GM21619 (cell line): ENCODE measurements around the gene RHBG.
A peak's percentile ranks its signal among the peaks of the same experiment; 100 is the strongest.

Source experiments
- ATAC-seq: cut with Tn5 transposase; IDR thresholded peaks from one replicate; pipeline ENCODE4 v1.9.1; 2021; ENCODE audit not compliant: unreplicated experiment

The RHBG gene

DNA sequence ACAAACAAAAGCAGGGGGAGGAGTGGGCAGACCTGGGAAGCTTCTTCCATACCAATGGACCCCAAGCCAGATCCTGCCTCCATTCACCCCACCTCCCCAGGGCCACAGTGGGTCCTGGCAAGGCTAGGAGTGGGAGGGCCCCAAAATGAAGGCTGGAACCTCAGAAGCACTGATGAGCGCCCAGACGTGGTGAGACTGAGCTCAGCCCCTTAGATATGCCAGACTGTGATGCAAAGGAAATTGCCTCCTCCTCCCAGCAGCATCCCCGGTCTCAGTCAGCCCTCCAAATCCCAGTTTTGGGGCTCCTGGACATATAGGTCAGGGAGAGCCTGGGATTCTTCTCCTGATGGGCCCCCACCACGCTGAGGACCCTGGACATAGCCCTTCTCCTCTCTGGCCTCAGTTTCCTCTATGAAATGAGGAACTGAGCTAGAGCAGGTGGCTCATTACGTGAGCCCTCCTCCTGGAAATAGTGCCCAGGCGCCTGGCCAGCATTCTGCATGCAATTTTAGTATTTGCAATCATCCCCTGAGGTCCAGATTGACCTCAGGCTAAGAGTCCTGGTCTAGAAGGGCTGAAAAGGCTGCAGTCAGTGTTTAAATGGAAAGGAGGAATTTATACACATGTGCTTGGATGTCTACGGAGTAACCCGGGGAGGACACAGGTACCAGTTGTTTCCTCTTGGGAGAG lies 33.5 kb downstream of the RHBG start:
- ATAC-seq = no peak

DNA sequence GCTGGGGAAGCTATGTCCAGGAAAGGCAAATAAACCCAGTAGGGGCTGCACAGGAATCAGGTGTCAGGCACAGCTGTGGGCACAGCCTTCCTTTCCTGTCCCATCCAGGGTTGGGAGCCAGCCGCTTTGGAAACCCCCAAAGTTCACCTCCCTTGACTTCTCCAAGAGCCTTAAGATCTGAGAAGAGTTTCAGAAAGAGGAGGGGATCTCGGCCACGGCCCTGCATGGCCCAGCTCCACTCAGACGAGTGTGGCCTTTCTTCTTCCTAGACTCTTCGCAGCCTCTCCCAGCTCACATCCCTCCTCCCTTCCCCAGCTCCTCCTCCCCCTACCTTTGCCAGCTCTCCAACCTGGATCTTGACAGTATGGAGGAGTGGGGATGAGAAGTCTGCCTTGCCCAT lies 36.7 kb downstream of the RHBG start:
- no peak for ATAC-seq

DNA sequence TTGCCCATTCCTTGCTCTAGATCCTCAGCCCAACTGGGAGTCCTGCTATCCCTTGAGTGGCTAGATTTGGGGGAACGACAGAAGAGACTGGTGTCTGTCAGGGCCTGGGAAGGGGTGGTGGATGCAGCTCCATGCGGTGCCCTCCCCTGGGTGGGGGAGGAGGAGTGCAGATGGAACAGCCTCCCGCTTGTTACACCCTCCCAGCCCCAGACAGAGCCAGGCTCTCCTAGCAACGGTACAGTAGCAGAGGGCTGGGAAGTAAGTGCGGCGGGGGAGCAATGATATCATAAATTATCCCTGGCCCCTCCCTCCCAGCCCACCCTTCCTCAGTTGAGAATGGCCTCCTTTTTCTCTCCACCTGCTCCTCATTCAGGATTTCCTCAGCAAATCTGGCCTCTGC lies 37.2 kb downstream of the RHBG start:
- no peak for ATAC-seq

DNA sequence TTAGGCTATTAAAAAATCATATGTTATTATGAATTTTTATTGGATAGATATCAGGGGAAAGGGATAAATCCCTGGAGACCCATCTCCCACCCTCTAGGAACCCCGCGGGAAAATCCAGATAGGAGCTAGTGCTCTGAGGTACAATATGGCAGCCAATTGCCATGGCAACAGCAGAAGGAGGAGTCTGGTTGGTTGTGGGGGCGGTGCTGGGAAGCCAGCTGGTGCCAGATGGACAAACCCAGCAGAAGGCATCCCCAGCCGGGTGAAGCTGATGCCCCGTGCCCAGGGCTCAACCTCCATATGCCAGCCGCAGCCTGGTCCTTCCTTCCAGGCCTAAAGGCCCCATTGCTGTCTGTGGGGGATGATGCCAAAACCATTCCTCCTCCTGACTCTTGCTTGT lies 38.3 kb downstream of the RHBG start:
- no peak for ATAC-seq

DNA sequence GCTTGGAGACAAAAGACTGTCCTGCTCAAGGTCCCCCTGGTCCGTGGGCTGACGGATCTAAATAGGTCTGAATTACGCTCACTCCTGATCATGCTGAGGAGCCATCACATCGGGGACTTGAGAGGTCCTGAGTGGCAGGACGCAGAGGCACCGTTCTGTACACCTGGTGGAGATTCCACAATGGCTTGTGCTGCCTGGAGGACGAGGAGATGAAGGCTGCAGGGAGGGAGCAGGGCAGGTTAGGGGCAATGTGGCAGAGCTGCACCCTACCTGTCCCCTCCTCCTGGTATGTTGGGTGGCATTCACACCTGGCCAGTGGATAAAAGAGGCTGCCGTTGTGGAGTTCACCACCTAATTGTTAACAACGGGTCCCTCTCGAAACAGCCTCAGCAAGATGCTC lies 38.7 kb downstream of the RHBG start:
- ATAC-seq = no peak

DNA sequence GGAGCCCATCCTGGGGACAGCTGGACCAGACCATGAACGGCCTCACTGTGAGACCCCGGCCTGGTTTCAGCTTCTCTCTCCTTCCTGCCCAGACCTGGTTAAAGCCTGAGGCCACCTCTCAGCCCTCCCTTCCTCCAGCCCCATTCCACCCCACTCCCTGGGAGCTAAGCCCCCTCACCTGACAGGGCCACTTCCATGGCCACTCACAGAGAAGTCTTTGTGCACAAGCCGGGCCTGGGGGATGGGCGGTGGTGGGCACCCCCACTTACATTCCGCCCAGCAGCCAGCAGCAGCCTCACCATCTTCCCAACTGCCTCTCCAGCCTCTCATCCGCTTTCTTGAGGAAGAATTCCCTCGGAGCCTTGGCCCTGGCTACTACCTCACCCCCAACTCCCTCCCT lies 40.4 kb downstream of the RHBG start:
- ATAC-seq = no peak

DNA sequence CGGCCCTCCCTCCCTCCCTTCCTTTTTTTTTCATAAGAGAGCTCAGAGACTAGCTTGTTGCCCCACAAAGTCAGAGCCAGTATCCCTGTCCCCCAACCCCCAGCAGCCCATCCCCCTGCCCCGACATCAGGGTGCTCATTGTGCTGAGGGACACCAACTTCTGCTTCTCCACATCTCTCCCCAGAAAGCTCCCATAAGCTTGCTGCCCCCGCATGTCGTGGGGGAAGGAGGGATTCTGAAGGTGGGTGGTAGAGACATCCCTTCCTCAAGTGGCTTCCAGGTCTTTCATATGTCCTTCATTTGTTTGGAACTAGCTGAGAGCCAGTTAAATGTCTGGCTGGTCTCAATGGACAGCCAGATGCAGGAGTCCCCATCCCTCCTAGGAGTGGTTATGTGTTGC lies 41.2 kb downstream of the RHBG start:
- ATAC-seq = no peak

DNA sequence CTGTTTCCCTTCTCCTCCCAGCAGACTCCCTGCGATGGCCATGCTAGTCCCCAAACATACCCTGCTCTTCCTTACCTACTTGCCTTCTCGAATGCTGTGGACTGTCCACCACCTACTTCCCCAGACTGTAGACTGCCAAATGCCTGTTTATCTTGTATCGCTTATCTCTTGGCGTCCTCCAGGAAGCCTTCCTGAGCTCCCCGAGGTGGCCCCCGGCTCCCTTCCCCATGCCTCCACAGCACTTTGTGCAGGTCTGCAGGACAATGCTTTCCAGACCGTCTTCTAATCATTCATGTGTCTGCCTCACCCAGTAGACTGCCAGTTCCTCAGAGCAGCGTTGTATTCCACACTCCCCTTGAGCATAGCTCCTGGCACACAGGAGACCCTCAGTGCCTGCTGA lies 41.7 kb downstream of the RHBG start:
- no peak for ATAC-seq

DNA sequence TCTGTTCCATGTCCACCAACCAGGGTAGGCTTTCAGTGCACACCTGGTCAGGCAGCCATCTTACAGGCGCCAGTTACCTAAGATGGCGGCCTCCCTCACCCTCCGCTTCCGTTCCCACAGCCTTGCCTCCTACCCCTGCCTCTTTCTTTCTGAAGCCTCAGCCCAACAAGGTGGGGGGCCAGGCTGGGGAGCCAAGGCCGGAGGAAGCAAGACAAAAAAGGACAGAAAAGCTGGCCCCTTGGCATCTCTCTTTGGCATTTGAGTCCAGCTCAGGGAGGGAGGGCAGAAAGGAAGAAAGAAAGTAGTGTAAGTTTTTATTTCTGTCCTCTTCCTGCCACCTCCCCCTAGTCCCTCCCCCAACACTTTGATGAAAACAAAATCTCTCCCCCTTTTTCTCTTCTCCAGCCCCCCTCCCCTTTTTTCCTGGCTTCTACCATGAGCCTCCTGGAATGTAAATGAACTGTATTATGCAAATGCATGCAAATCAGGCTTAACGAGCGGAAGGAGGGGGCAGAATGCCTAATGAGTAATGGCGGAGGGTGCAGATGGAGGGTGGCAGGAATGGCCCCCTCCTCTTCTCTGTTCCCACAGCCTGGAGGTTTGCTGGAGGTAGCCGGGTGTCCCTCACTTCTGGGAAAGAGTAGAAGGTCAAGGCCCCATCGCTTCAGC lies 43.8 kb downstream of the RHBG start:
- no peak for ATAC-seq

DNA sequence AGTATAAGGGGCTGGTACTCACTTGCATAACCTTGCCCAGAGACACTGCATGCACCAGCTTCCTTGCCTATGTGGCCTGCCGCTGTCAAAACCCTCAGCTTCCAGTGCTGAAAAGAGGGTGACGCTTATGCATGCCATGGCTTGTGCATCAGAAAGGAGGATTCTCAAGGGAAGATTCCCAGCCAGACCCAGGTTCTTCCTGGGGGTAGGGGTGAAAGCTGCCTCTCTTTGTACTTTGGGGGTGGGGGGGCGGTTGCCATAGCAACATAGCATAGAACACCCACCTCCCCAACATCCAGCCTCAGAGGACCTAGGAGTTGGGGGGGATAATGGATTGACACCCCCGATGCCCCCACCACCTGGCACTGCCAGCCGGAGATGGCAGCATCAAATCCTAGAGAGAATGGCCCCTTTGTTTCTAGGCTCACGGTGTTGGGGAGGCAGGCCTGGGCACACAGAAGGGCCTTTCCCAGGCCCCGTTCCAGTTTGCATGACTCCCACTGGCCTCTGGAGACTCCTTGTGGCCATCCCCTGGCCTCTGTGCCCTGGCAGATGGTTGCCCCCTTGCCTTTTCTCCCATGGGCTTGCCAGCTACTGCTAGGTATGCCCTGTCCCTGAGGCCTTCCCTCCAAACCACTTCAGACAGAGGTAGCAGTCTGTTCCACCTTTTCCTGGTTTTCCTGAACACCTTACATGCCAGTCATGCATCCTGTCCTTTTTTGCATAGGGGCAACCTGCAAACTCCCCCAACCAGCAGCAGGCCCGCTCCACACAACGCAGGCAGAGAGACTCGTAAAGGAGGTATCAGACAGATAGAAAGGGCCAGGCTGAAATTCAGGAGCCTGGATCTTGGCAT lies 44.6 kb downstream of the RHBG start:
- ATAC-seq = no peak

DNA sequence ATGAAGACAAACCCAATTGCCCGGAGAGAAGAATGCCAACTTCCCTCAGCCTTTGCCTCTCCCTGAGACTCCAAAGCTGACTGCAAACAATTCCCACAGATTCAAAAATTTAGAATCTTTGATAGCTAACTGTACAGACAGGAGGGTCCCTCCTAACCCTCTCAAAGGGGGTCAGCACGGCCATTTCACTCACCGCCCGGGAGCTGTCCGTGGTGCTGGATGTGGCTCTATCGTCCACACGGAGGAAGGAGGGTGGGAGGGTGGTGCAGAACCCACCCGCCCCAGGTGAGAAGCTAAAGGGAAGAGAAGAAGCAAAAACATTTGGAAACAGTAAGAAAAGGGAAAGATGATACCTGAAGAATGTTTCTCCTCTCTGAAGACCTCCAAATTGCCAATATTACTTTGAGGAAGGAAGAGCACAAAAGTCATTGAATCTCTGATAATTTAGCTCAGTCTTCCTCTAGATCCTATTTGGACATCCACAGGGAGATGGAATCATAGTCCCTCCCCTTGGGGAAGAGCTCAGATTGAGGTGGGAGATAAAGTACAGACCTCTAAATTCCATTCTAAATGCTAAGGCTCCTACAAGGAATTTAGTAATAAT lies 45.6 kb downstream of the RHBG start:
- no peak for ATAC-seq

DNA sequence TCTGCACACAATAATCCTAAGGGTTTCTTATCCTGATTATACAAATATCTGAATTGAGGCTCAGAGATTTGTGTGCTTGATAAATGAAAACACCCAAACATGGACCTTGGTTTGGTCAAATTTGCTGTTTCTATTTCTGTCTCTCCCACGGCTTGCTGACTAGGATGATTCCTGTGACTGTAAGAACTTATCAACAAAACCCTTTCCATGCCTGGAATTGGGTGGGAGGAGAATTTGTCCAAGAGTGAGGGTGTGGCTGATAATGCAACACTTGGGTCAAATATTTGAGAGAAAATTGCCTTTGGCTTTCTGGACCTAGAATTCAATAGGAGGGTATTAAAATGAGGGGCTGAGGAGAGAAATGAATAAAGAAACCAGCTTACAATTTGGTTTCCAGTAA lies 48.0 kb downstream of the RHBG start:
- no peak for ATAC-seq

DNA sequence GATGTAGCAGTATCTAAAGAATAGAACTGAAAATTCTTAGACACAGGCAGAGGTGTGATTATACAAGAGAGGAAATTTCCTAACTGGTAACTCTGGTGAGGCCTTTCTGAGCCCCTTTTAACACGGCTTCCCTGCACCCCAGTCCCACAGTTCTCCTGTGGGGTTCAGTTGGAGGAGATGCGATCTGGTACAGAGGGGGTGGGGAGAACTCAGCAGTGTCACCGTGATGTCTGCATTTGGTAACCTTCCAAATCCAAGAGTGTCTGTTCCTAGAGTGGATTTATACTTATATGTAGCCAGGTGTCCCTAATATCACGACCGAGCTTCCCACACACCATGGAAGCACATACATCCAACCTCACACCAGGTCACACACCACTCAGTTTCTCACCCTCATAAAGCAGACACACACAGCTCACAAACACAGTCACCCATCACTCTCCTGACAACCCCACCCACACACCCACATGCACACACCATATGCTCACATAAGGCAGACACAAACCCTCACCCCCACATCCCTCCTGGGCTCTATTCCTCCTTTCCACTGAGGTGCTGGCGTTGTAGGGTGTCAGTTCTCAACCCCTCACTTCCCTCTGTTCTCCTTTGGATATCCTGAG lies 48.5 kb downstream of the RHBG start:
- ATAC-seq = no peak

DNA sequence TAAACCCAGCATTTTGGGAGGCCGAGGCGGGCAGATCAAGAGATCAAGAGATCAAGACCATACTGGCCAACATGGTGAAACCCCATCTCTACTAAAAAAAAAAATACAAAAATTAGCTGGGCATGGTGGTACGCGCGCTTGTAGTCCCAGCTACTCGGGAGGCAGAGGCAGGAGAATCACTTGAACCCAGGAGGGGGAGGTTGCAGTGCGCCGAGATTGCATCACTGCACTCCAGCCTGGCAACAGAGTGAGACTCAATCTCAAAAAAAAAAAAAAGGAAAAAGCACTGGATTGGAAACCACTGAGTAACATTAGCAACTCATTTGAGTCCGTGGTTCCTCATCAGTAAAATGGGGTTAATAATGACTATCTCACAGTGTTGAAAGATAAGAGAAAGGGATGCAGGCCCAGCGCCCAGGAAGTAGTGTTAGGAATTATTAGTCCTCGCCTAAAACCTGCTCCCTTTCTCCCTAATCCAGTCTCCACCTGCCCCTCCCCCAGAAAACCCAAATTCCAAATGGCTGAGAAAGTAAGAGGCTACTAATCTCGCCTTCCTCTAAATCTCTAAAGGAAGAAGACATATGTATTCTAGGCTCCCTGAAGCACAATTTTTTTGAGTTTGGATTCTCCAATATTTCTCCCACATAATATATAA lies 49.5 kb downstream of the RHBG start:
- no peak for ATAC-seq

DNA sequence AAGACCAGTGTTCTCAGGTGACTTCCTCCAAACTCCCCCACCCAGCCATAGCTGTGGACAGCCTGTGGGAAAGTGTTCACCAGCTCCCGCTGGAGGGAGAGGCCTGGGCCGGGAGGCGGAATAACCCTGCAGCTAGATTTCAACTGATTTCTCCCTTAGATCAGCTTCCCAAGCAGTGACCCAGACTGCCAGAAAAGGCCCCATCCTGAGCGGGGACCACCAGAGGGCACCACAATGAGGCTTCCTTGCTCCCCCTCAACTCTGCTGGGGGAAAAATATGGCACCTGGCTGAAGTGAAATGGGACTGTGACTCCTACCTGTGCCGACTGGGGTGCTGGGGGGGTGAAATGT lies 50.8 kb downstream of the RHBG start:
- ATAC-seq = no peak

DNA sequence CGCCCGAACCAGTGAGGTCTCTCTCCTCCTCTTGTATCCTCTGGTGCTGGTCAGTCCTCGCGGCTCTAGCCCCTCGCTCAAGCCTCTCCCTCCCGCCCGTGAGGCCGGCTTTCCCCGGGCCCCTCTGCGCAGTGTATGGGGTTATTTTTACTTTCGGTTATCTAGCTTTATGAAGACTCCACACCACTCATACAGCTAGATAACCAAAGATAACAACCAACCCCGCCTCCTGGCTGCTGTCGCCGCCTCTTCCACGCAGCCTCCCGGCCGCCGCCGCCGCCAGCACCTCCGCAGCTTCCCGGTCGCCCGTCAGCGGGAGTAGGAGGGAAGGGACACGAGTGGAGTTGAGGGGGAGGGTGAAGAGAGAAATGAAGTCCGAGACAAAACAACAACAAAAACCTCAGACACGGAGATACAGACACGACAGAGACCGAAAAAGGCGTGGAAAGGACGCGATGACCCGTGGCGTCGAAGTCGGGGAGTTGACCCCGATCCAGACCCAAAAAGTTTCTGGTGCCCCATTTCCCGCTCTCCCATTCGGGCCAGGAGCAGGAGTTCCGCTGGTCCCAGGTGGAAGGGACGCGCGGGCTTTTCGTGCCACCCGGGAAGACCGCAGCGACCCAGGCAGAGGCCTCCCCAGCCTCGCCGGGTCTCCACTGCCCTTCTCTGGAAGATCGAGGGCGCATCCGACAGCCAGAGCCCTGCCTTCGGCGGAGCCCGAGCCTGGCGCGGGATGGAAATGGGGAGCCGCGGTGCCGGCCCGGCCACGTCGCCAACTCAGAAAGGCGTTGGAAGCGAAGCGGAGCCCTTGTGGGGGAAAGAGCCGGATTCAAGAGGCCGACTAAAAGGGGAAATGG lies 51.4 kb downstream of the RHBG start:
- peak; percentile 19 for ATAC-seq

DNA sequence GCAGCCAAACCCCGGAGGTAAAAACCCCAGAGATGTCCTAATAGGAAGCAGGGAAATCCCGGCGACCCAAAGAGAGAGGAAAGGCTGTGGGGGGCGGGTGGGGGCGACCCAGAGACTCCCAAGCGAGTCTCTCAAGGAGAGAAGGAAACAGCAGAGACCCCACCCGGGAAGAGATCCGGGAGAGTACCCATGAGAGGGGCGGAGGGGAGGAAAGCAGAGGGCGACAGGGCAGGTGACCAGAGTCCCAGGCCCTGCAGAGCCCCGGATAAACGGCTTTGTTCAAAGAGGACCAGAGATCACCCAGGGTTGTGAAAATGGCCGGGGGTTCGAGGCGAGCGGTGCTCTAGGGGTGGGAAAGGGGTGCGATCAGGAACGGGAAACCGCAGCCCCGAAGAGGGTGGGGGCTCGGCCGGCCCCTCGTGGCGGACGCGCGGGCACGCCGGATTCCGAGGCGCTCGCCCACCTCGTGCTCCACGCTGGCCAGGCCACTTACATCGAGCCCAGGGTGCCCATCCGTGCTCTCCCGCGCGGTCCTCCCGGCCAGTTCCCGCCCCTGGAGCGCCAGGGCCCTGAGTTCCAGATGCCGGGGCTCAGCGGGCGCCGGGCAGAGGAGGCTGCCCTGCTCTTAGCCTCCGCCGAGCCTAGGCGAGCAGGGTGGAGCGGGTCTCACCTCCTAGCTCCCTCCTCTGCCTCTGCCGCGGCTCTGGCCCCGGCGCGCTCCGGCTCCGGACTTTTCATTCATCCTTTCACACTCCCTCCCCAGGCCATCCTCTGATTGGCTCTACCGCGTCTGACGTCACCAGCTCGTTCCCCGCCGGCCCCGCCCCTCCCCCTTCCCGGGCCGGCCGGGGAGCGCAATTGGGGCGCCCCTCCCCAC lies 52.3 kb downstream of the RHBG start:
- peak; percentile 59 for ATAC-seq

DNA sequence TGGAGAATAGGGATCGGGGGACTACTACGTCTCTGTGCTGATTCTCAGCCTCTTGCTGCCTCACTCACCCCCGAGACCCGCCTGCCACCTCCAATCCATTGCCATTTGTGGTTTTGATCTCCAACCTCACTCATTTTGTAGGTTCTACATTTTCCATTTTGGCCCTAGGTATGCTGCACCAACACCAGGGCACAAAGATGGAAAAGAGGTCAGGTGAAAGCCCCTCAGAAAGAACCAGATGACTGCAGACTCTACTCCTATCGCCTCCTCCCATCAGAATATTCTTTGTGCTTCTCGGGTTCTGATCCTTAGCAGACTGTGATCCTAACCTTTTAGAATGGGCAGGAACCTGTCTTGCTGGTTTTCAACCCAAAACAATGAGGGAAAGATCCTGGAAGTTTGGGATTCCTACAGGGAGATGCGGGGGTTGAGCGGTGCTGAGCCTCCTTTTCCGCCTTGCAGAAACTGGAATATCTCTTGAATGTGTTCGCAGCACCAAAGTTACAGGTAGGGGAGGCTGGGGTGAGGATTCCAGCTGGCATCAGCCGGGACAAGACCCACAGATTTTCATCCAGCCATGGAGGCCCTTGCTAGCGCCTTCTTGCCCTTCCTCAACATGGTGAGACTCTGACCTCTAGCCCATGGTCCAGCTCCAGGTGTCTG lies 53.1 kb downstream of the RHBG start:
- ATAC-seq = no peak
